NCI-H82 treated with DMSO at 0.1 percent for 48 hours (cell line): ENCODE data around the gene UNC50.

Experiments
- DNase-seq: peaks from one replicate; lab custom pipeline; 2025; ENCODE audit not compliant: unreplicated experiment; lab: John Stamatoyannopoulos, UW

UNC50 gene

DNA sequence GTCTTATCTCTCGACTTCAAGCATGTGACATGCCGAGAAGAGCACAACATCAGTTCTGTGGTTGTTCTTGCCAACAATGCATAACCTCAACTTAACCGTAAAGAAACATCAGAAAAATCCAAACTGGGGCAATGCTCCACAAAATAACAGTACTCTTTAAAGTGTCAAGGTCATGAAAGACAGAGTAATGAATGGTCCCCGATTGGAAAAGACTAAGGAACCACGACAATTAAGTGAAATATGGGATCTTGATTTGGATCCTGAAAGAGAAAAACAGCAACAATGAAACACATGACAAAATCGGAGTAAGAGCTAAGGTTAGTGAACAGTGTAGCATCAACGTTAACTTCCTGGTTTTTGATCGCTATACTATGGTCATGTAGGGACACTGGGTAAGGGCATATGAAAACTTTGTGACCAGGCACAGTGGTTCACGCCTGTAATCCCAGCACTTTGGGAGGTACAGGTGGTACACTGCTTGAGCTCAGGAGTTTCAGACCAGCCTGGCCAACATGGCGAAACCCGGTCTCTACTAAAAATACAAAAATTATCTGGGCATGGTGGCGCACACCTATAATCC is 55.2 kb downstream of the UNC50 start:
- no peak for DNase-seq

GRCh38 chr2:98664323-98664722 is 55.9 kb downstream of the UNC50 start:
- no peak for DNase-seq

- no peak for DNase-seq
These were observed 57.3 kb downstream of the UNC50 start for GRCh38 chr2:98665677-98666076.
